Activated T-cell treated with anti-CD3 and anti-CD28 coated beads, Interleukin-2, amount 50 U/mL, for 4 hours (primary cell): ENCODE results near the gene LCE3E. TPM values are rescaled to one million over a fixed set of nuclear protein-coding genes. Genes with fewer than 3 reads are reported as not detected.

Experiments used
- ATAC-seq, 2 donors: fragments of 200-7000 bp; cut with Tn5 transposase; one replicate each; pipeline ENCODE4 v1.10.0; 2021
- DNase-seq: peaks from one replicate; pipeline ENCODE4 v3.0.0-alpha.2; 2020
- H3K27me3 Mint-ChIP-seq: one replicate; pipeline ENCODE4 v1.8.0; 2021; ENCODE audit warnings: low read depth, mixed read lengths
- H3K36me3 Mint-ChIP-seq: one replicate; pipeline ENCODE4 v1.8.0; 2022; ENCODE audit warnings: mixed read lengths; ENCODE audit not compliant: insufficient read depth
- H3K4me1 Mint-ChIP-seq: one replicate; pipeline ENCODE4 v1.8.0; 2021; ENCODE audit warnings: low read depth, mixed read lengths
- H3K4me3 Mint-ChIP-seq: one replicate; pipeline ENCODE4 v1.8.0; 2021; ENCODE audit warnings: mild to moderate bottlenecking, moderate library complexity, mixed read lengths
- H3K9me3 Mint-ChIP-seq: one replicate; pipeline ENCODE4 v1.8.0; 2021; ENCODE audit warnings: mixed read lengths
- total RNA-seq, 3 donors: library from RNA; stranded (reverse); gene quantifications; one replicate each; pipeline ENCODE4 v1.2.1, GENCODE V29; 2021

LCE3E gene
- total RNA-seq, 3 donors from 2014 or later, result not detected

DNA sequence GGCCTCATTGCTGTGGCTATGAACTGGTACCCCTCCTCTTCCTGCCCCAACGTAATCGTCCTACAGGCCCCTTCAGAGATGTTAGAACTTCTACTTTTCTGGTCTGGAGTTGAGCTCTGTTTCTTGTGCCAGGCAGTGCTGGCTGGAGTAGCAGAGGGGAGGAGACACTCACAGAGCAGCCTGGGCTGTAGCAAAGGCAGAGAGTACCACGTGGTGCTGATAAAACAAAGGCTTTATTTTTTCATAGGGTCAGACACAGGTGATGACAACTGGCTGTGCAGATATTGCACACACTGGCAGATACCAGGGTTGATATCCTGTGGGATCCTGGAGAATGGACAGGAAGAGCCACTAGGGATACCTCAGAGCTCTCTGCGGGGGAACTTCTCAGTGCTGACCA is 29.1 kb downstream of the LCE3E start:
- DNase-seq (no peak), ATAC-seq (no peak)
- Mint-ChIP-seq H3K27me3 (peaks cover 21% of the 10 kb centered on the region), H3K4me1 (no peaks in the 10 kb centered on the region), H3K9me3 (no peaks in the 10 kb centered on the region), H3K36me3 (no peaks in the 10 kb centered on the region), H3K4me3 (no peak overlapping the region)

DNA sequence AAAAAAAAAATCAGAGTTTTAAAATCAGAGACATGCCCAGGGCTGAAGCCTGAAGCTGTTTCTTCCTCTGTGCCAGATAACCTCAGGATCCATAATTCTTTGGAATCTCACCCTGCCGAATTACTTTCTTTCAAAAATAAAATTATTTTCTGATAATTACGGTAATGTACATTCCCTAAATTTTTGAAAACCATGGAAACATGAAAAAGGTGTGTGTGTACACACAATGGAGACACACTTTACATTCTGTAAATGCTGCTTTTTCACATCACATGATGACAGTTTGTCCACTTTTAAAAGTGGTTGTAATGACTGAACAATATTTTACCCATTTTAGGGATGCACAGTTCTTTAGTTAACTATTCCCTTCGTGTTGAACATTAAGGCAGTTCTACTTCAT is 30.8 kb downstream of the LCE3E start:
- no peak for ATAC-seq
- DNase-seq, result no peak
- no peak overlapping the region for H3K4me3 Mint-ChIP-seq
- no peaks in the 10 kb centered on the region for H3K36me3 Mint-ChIP-seq
- no peaks in the 10 kb centered on the region for H3K4me1 Mint-ChIP-seq
- no peaks in the 10 kb centered on the region for H3K9me3 Mint-ChIP-seq
- peaks cover 20% of the 10 kb centered on the region for H3K27me3 Mint-ChIP-seq

DNA sequence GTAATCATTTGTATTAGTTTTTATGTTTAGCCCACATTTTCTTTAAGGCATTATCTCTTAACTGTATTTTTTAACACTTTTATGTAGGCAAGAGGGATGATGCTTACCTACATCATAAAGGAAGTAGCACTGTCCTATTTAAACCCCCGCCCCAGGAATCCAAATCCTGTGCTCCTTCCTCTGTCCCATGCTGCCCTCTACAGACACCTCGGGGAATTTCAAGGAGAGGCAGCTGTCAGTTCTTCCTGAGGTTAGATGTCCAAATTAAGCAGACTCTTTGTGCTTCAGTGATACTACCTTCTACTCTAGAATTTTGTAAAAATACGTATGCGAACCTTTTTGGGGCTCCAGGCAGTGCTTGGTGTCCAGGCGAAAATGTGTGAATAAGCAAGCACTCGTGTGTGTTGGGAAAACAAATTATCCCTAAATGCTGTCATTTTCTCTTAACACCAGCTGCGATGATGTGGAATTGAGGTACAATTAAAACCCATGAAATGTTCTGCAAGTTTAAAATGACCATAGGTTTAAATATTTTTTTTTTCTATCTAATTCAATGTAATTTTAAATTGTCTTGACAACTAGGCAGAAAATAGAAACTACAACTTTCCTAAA is 33.1 kb downstream of the LCE3E start:
- H3K9me3 Mint-ChIP-seq, result no peaks in the 10 kb centered on the region
- H3K4me3 Mint-ChIP-seq, result no peak overlapping the region
- ATAC-seq (no peak), DNase-seq (no peak)
- no peaks in the 10 kb centered on the region for H3K4me1 Mint-ChIP-seq
- peaks cover 26% of the 10 kb centered on the region for H3K27me3 Mint-ChIP-seq
- H3K36me3 Mint-ChIP-seq, result no peaks in the 10 kb centered on the region

DNA sequence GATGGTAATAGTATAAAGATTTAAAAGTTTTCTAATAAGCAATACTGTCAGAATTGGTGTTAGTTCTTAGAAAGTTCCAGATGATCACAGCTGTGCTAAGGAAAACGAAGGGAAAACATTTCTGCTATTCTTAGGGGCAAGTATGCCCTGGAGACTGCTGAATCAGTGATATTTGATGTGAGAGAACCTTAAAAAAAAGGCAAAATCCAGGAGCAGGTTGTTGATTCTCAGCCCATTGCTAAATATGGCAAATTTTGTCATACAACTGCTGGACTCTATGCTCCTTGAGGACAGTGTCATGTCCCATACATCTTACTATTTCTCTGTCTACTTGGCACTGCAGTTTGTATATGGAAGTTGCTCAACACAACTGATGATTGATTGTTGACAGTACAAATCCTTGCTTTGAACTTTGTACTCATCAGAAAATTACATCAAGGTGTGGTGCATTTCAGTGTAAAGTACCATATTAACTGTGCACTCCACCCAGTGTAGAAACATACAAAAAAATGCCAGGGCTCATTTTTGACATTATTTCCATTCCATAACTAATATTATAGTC is 41.4 kb downstream of the LCE3E start:
- Mint-ChIP-seq H3K36me3 (no peaks in the 10 kb centered on the region), H3K27me3 (peaks cover 15% of the 10 kb centered on the region), H3K4me1 (no peaks in the 10 kb centered on the region), H3K9me3 (no peaks in the 10 kb centered on the region), H3K4me3 (no peak overlapping the region)
- ATAC-seq (no peak), DNase-seq (no peak)

DNA sequence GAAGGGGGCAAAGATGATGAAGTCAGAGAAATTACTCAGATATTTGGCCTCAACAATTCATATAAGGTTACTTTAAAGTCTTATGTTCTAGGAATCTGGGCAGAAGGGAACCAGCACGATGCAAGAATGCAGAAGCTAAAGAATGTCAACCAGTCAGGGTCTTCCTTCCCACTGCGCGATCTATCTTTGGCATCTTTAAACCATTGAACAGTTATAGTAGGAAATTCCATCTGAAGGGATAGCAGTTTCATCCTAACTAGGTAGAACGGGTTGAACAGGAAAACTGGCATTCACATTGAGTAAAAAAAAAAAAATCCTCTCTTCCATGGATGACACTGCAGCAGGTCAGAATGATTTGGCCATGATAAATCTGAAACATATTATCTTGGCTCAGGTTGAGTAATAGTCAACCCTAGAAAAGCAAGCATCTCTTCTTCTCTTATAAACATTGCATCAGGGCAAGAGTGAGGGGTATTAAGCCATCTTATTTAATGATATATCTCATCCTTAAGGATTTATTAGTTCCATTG is 46.0 kb downstream of the LCE3E start:
- Mint-ChIP-seq H3K27me3 (peaks cover 26% of the 10 kb centered on the region), H3K4me1 (no peaks in the 10 kb centered on the region), H3K4me3 (no peak overlapping the region), H3K9me3 (no peaks in the 10 kb centered on the region), H3K36me3 (no peaks in the 10 kb centered on the region)
- ATAC-seq (no peak), DNase-seq (no peak)

DNA sequence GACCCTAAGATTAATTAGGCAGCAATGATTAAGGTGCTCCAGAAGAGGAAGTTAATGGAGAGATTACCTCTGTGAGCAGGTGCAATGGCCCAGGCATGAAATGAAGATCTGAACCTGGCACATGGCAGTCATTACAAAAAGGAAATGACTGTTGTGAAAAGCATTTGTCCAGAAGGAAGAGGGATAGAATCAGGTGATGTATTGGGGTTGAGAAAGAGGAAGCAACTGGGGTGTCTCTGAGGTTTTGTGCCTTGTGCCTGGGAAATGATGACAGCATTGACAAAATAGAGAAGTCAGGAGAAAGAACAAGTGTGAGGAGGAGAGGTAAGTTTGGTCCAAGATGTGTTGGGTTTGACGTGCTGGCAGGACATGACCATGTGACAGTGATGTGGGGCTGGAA is 46.7 kb downstream of the LCE3E start:
- no peak for DNase-seq
- Mint-ChIP-seq H3K9me3 (no peaks in the 10 kb centered on the region), H3K4me3 (no peak overlapping the region), H3K4me1 (peaks cover 1% of the 10 kb centered on the region), H3K36me3 (no peaks in the 10 kb centered on the region), H3K27me3 (peaks cover 30% of the 10 kb centered on the region)
- no peak for ATAC-seq

DNA sequence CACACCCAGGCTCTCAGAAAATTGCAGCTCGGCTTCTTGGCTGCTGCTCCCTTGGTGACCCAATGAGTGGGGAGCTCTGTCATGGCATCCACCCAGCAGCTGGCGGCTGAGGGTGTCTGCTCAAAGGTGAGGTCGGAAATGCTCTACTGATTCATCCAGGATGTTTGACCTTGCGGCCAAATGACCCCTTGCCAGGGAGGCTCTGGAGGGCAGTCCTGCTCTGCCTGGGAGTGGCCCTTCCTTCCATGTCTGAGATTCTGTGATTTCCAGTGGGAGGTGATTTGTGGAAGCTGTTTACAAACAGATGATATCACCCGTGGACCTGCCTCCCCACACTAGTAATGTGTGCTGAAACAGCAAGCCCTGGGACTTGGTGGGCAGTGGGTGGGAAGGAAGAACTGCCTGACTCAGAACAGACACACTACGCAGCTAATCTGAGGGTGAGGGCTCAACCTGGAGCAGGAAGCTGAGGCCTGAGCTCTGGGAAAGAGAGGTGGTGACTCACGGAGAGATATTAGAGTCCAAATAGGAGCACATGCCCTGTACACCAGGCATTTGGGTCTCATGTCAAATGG is 49.3 kb downstream of the LCE3E start:
- Mint-ChIP-seq H3K27me3 (peaks cover 48% of the 10 kb centered on the region), H3K36me3 (no peaks in the 10 kb centered on the region), H3K4me3 (no peak overlapping the region), H3K9me3 (no peaks in the 10 kb centered on the region), H3K4me1 (peaks cover 5% of the 10 kb centered on the region)
- ATAC-seq (no peak), DNase-seq (no peak)

DNA sequence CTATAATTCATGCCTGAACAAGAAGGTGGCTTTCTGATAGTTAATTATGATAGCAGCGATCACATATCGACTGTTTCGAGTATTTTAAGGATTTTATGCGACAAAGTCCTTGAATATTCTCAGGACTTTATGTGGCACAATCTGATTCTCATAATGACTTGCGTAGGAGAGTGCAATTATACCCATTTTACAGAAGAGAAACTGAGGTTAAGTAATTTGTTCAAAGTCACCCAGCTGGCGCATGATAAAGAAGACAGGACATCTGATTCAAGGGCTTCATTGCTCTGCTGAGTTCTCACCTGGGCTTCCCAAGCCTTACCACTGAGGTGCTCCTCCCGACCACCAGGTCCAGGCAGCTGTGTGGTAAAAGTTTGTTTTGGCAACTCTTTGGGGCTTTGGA is 50.5 kb downstream of the LCE3E start:
- Mint-ChIP-seq H3K9me3 (no peaks in the 10 kb centered on the region), H3K36me3 (no peaks in the 10 kb centered on the region), H3K4me3 (no peak overlapping the region), H3K4me1 (peaks cover 5% of the 10 kb centered on the region), H3K27me3 (peaks cover 57% of the 10 kb centered on the region)
- DNase-seq, result no peak
- no peak for ATAC-seq

Other genes starting within 250 kb of the LCE3E start
- gene FLG, start 241.5 kb downstream of the LCE3E start, total RNA-seq, result not detected
- not detected for gene FLG2, start 206.8 kb downstream of the LCE3E start, total RNA-seq
- gene CRNN, start 152.5 kb downstream of the LCE3E start, total RNA-seq, result not detected
- not detected for gene LCE5A, start 56.0 kb downstream of the LCE3E start, total RNA-seq
- gene CRCT1, start 52.3 kb downstream of the LCE3E start, total RNA-seq, result not detected
- gene LCE3D, start 13.7 kb upstream of the LCE3E start, total RNA-seq, result not detected
- gene LCE3C, start 33.5 kb upstream of the LCE3E start, total RNA-seq, result not detected
- gene LCE3B, start 47.0 kb upstream of the LCE3E start, total RNA-seq, result not detected
- gene LCE3A, start 56.3 kb upstream of the LCE3E start, total RNA-seq, result not detected
- gene LCE2D, start 96.6 kb upstream of the LCE3E start, total RNA-seq, result not detected
- gene LCE2C, start 108.5 kb upstream of the LCE3E start, total RNA-seq, result not detected
- not detected for gene LCE2B, start 119.3 kb upstream of the LCE3E start, total RNA-seq
- not detected for gene LCE2A, start 131.6 kb upstream of the LCE3E start, total RNA-seq
- not detected for gene LCE4A, start 141.4 kb upstream of the LCE3E start, total RNA-seq
- not detected for gene KPRP, start 191.2 kb upstream of the LCE3E start, total RNA-seq
- gene LCE1F, start 208.4 kb upstream of the LCE3E start, total RNA-seq, result not detected
- gene LCE1E, start 219.5 kb upstream of the LCE3E start, total RNA-seq, result not detected
- not detected for gene LCE1D, start 229.9 kb upstream of the LCE3E start, total RNA-seq
- gene LCE1C, start 239.9 kb upstream of the LCE3E start, total RNA-seq, result not detected
- gene LCE1B, start 245.2 kb upstream of the LCE3E start, total RNA-seq, result not detected